Coronary artery (tissue), 2 donors: Measurements from ENCODE around the gene APOL1.

Experiments
- DNase-seq: peaks from one replicate; pipeline ENCODE4 v3.0.0-alpha.2; 2017; ENCODE audit warnings: low spot score
- H3K27ac ChIP-seq, 2 donors: fragments of 200-600 bp; sonication (generic); one replicate each; pipeline ENCODE4 v1.5.1; 2016 to 2019
- H3K4me3 ChIP-seq: fragments of 200-600 bp; sonication (generic); 2 replicates; pipeline ENCODE4 v1.5.1; 2016; ENCODE audit warnings: mild to moderate bottlenecking, moderate library complexity
- TF ChIP-seq, protein P1 (sequence below): fragments of 200-600 bp; sonication (generic); IDR thresholded peaks from one replicate; pipeline ENCODE4 v1.5.1; 2019; ENCODE audit warnings: antibody characterized with exemption

APOL1 gene

DNA sequence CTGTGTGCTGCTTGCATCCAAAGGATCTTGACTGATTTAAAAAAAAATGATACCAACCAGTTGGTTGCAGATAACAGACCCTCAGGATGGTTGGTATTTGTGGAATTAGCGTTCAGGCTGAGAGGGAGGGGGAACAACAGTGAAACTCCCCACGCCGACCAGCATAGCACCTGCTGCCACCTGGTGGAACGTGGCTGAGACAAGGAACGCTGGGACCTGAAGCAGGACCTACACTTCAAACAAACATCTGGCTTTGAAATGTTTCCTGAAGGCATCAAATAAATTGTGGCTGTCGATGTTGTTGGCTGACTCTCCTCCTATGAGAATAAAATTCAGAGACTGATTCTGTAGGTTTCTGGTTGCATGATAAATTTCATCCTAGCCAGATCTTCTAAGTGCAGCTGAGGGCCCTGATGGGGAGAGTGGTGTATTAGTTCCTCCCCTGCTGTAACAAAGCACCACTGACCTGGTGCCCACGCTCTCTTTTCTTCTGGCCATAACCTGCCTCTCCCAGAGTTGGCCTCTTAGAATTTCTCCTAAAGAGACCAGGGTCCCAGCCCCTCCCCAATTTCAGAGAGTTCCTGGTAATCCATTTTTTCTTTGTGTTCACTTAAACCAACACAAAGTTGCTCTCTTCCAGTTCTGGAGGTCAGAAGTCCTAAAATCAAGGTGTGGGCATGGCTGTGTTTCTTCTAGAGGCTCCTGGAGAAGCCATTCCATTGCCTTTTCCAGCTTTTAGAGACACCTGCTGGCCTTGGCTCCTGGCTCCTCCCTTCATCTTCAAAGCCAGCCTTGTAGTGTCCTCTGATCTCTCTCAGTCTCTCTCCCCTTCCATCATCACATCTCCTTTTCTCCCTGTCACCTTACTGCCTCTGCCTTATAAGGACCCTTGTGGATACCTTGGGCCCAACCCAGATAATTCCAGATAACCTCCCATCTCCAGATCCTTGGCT is 30.9 kb upstream of the APOL1 start:
- peak overlapping the region; percentile 38 for H3K4me3 ChIP-seq
- H3K27ac ChIP-seq = no peak overlapping the region
- TF ChIP-seq, protein P1, sequence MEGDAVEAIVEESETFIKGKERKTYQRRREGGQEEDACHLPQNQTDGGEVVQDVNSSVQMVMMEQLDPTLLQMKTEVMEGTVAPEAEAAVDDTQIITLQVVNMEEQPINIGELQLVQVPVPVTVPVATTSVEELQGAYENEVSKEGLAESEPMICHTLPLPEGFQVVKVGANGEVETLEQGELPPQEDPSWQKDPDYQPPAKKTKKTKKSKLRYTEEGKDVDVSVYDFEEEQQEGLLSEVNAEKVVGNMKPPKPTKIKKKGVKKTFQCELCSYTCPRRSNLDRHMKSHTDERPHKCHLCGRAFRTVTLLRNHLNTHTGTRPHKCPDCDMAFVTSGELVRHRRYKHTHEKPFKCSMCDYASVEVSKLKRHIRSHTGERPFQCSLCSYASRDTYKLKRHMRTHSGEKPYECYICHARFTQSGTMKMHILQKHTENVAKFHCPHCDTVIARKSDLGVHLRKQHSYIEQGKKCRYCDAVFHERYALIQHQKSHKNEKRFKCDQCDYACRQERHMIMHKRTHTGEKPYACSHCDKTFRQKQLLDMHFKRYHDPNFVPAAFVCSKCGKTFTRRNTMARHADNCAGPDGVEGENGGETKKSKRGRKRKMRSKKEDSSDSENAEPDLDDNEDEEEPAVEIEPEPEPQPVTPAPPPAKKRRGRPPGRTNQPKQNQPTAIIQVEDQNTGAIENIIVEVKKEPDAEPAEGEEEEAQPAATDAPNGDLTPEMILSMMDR = no peak
- peak; percentile 73 for DNase-seq

DNA sequence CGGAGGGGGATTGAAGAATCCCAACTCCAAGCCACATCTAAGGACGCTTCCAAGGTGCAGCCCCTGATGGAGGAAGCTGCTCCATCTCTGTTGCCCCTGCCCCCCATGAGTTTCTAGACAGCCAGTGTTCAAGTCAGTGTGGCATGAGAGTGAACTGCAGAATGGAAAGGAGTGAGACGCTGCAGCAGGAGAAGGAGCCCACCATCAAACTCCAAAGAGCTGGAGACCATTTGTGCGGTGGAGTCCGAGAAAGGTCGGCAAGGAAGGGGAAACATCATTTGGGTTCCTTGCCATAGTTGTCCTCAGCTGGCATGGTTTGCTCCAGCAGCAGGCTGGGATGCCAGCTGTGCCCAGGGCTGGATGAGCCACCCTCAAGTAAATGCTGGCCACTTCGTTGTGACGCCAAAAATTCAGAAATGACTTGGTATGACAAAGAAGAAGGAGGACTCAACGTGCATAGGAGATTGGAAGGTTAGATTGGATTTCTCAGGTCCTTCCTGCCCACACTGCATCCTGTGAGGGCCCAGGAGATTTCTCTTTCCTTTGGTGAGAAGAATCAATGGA is 30.0 kb upstream of the APOL1 start:
- TF ChIP-seq, protein P1 = no peak
- Histone ChIP-seq H3K27ac (no peak overlapping the region), H3K4me3 (no peak overlapping the region)
- DNase-seq = peak; percentile 50

DNA sequence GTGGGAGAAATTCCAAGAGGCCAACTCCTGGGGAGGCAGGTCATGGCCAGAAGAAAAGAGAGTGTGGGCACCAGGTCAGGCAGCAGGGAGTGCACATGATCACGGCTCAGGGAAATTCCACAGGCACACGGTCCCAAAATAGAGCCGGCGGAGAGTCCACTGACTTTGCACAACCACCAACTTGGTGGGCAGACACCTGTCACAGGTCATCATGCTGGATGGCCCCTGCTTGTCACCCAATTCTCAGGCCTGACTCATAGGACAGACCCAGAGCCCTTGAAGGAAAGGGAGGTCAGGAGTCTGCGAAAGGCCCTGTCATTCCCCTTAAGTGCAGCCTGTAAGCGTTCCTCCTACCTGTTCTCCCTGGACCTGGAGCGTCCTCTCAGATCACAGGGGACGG is 29.4 kb upstream of the APOL1 start:
- DNase-seq = peak; percentile 52
- no peak overlapping the region for H3K27ac ChIP-seq
- H3K4me3 ChIP-seq = no peak overlapping the region
- TF ChIP-seq, protein P1 = no peak

DNA sequence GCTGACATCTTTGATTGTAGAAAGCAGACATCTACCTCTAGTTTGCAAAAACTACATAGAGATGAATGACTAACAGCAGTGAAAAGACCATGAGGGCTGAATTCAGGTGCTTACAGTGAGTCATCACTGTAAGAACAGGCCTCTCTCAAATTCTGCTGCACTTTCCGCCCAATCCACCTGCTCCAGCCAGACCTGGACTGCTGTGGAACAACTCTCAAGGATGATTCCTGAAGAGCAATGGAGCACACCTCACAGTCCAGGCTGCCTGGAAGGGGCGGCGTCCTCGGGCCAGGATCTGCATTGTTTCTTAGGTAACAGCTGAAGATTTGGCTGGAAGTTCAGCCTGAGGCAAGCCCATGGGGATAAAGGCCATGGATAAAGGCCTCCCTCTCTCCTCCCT is 28.7 kb upstream of the APOL1 start:
- no peak overlapping the region for H3K27ac ChIP-seq
- TF ChIP-seq, protein P1 = no peak
- H3K4me3 ChIP-seq = no peak overlapping the region
- peak; percentile 41 for DNase-seq

DNA sequence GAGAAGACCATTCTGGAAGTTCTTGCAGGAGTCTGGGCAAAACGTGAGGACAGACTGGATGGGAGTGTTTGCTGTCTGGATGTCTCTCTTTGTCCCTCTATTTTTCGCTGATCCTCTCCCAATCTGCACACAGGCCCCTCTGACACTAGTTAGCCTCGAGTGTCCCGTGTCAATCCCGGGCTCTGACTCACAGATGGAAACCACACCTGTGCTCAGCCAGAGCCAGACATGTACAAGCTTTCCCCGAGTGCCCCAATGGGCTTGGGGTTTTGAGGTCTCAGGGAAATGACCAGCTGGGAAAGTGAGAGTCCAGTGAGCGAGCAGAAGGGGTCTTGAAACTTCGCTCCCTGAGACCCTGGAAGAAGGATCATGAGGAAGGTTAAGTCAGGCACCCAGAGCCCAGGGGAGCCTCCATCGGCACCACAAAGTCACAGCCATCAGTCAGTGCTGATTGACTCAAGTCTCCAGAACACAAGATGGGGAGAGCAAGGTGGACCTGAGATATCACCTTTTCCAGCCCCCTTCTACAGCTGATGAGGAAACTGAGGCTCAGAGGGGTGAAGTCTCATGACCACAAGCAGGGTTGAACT is 27.5 kb upstream of the APOL1 start:
- TF ChIP-seq, protein P1 = no peak
- DNase-seq = peak; percentile 64
- no peak overlapping the region for H3K27ac ChIP-seq

DNA sequence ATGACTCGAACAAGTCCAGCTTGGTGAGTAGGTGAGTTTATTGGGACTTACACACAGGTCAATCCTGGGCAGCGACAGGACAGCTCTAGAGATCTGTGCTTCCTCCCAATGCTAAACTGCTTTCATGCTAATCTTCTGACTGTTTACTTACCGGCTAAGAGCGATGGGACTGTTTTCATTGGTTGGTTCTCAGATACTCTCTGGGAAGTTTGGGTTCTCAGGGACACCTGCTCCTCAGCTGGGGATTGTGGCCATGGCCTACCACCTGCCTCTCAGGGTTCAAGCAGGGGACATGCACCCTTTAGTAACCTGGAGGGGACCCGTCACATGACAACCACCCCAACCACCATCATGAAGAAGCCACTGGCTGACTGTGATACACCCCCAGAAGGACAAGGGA is 26.7 kb upstream of the APOL1 start:
- TF ChIP-seq, protein P1 = no peak
- DNase-seq = peak; percentile 49
- H3K27ac ChIP-seq = no peak overlapping the region
- H3K4me3 ChIP-seq = no peak overlapping the region

More for the DNA sequence above, 27.5 kb upstream of the APOL1 start:
- no peak overlapping the region for H3K4me3 ChIP-seq
